ENCODE measurements around the gene CD79B. TPM values are rescaled to one million over a fixed set of nuclear protein-coding genes. Genes with fewer than 3 reads are reported as not detected.

The CD79B gene
- total and polyA plus RNA-seq, 2 of the 8 experiments (the other 6 are each of a cell fraction or from before 2014, with no cell fraction given): 1.5 to 3.9 TPM

DNA sequence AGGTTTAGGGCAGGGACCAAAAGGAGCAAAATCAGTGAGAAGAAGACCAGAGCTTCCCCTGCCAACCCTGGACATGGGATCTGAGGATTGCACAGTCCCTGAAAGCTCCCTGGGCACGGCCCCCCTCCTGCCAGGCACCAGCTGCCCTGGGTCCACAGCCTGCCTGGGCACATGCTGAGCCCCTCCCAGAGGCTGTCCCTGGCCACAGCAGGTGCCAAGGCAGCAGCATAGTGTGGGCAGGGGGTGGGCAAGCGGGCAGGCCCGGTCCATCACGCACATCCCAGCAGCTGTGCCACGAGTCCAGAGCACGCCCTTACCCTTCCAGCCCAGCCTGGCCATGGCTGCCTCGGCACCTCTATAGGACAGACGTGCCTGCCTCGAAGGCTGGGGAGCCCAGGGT, 27.9 kb upstream of the CD79B start:
- FAIRE-seq: no peak
- no peaks in the 10 kb centered on the region for H3K9me3 ChIP-seq (ENCODE audit: insufficient read depth in 2 of 2, low read depth in 1 of 2, low read length in 1 of 2)

More for the DNA sequence above, 27.9 kb upstream of the CD79B start:
- ChIA-PET POLR2A (ENCODE audit: partially characterized antibody) (interaction anchor here (3.1 to 3.3 kb wide), 2 partner anchors 9 to 14 kb away, joined by 14 to 19 read pairs; no protein-coding TSS in a partner anchor), CTCF (ENCODE audit: partially characterized antibody) (interaction anchor here (0.9 to 14.4 kb wide), 5 partner anchors 9 to 45 kb away, joined by 3 to 270 read pairs (median 36); partner anchors contain the start of genes CD79B, CSHL1 and GH1)
- no peaks in the 10 kb centered on the region for H3K79me2 ChIP-seq (ENCODE audit: control insufficient read depth in 1 of 2, insufficient read depth in 2 of 2, low read length in 2 of 2)
- H2AFZ ChIP-seq (ENCODE audit: low read length): no peak overlapping the region
- H3K23me2 ChIP-seq (ENCODE audit: low read depth, low read length): peaks cover 8% of the 10 kb centered on the region
- no peak overlapping the region for H2BK20ac ChIP-seq (ENCODE audit: low read length)
- no peak overlapping the region for H3K27ac ChIP-seq (ENCODE audit: low read depth, low read length)
- no peak overlapping the region for H4K5ac ChIP-seq (ENCODE audit: insufficient read length, low read depth, low read length)
- H3K4me1 ChIP-seq (replicated peaks in 1 of 4; ENCODE audit: control insufficient read depth in 3 of 4, insufficient read depth in 4 of 4, low read length in 3 of 4): peaks cover 0 to 20% (median 9%) of the 10 kb centered on the region in 4 experiments; a peak in 6 of 7 replicates
- DNase-seq (ENCODE audit: low read depth in 1 of 2, low spot score in 2 of 2): no peak
- peak overlapping the region; percentile 86; the same call in 1 of the 2 replicates for H2AK5ac ChIP-seq (ENCODE audit: low read depth, low read length)
- peak overlapping the region; percentile 9; the same call in 1 of the 2 replicates for H3K18ac ChIP-seq (ENCODE audit: extremely low read depth, low read length)
- 83% methylated on average over 7 of the region's 9 CpGs; no CpG with 5 or more reads in 1 of the 2 experiments for WGBS, 2 experiments (ENCODE audit: extremely low coverage in 1 of 2, insufficient coverage in 1 of 2, insufficient read length in 1 of 2, insufficient replicate concordance in 2 of 2, low coverage in 1 of 2, low lambda C conversion rate in 2 of 2, missing lambda C conversion rate in 1 of 2)
- H3K4me3 ChIP-seq (ENCODE audit: extremely low read depth in 1 of 4, insufficient read depth in 2 of 4, low read depth in 3 of 4, low read length in 4 of 4): peak overlapping the region in 3 of 4 experiments; percentile 29 to 62 (median 59); a peak in 3 of 8 replicates
- H3K14ac ChIP-seq (ENCODE audit: insufficient read length): no peak overlapping the region
- peaks cover 0 to 5% of the 10 kb centered on the region in 2 experiments for H4K20me1 ChIP-seq (replicated peaks in 1 of 2; ENCODE audit: control insufficient read depth in 1 of 2, insufficient read depth in 2 of 2, low read length in 2 of 2)
- H3K23ac ChIP-seq (ENCODE audit: insufficient read length): no peak overlapping the region
- no peaks in the 10 kb centered on the region for H3K27me3 ChIP-seq (replicated peaks in 1 of 4; ENCODE audit: control insufficient read depth in 3 of 4, extremely low read depth in 1 of 4, insufficient read depth in 3 of 4, low read length in 3 of 4)
- no peak overlapping the region for H3K9ac ChIP-seq (replicated peaks in 1 of 4; ENCODE audit: extremely low read depth in 1 of 4, low read depth in 3 of 4, low read length in 3 of 4)
- H4K91ac ChIP-seq (replicated peaks; ENCODE audit: insufficient read length, low read length): peak overlapping the region; percentile 61
- H3K4ac ChIP-seq (replicated peaks; ENCODE audit: insufficient read length, low read depth, low read length): no peak overlapping the region
- peak overlapping the region; percentile 46; the same call in 1 of the 2 replicates for H2BK15ac ChIP-seq (ENCODE audit: low read length)
- 0 out of 2 replicates have a peak, but pooled peaks cover 2% of the 10 kb centered on the region for H3K79me1 ChIP-seq (ENCODE audit: low read depth, low read length)
- H2BK5ac ChIP-seq (ENCODE audit: low read depth, low read length): peak overlapping the region; percentile 66; the same call in 1 of the 2 replicates
- no peak overlapping the region for H4K8ac ChIP-seq (ENCODE audit: extremely low read depth, insufficient read depth, low read length)
- H2BK120ac ChIP-seq (replicated peaks; ENCODE audit: low read depth, low read length): no peak overlapping the region
- no peak overlapping the region for H3K56ac ChIP-seq (replicated peaks; ENCODE audit: insufficient read length, low read depth, low read length)
- H3K4me2 ChIP-seq (ENCODE audit: insufficient read depth in 1 of 2, low read depth in 2 of 2, low read length in 2 of 2): peak overlapping the region; percentile 79 to 97
- H3K36me3 ChIP-seq (ENCODE audit: control insufficient read depth in 2 of 4, insufficient read depth in 4 of 4, low read length in 3 of 4): peaks cover 0 to 3% (median 0%) of the 10 kb centered on the region in 4 experiments; a peak in 1 of 8 replicates
- 0 out of 2 replicates have a peak overlapping the region, but pooled peaks have one; percentile 9 for H2BK12ac ChIP-seq (ENCODE audit: low read depth, low read length)
- no peak for TF ChIP-seq SP1 (IDR thresholded peaks at IDR 0.05; ENCODE audit: low read depth, low read length)
- TF ChIP-seq SRF (IDR thresholded peaks at IDR 0.05; ENCODE audit: low read depth, low read length): no peak
- TF ChIP-seq SIN3A (conservative IDR thresholded peaks at IDR 0.05 in 1 of 2, IDR thresholded peaks at IDR 0.05 in 1 of 2; ENCODE audit: low read depth in 1 of 2, low read length in 2 of 2): no peak
- no peak for TF ChIP-seq CBX5 (IDR thresholded peaks at IDR 0.05; ENCODE audit: low read depth, low read length)
- no peak for TF ChIP-seq CHD1 (IDR thresholded peaks at IDR 0.05; ENCODE audit: low read depth, low read length)
- TF ChIP-seq BRCA1 (IDR thresholded peaks at IDR 0.05; ENCODE audit: low read depth, low read length): no peak
- no peak for TF ChIP-seq CREB1 (IDR thresholded peaks at IDR 0.05)
- TF ChIP-seq JUND (IDR thresholded peaks at IDR 0.05; ENCODE audit: low read length): no peak
- TF ChIP-seq BACH1 (IDR thresholded peaks at IDR 0.05; ENCODE audit: low read length): no peak
